Panc1 (cell line): ENCODE data around the gene CCAR1. TPM values are rescaled to one million over a fixed set of nuclear protein-coding genes. Genes with fewer than 3 reads are reported as not detected.
A peak's percentile ranks its signal among the peaks of the same experiment; 100 is the strongest.

Source experiments
- ATAC-seq: fragments of 200-7000 bp; cut with Tn5 transposase; 2 replicates; pipeline ENCODE4 v1.9.1; 2020; ENCODE audit warnings: mild to moderate bottlenecking, moderate library complexity
- BruUV-seq: library from RNA; stranded (reverse); fragments of 400-500 nt; replicated peaks from 2 replicates; lab custom pipeline; 2021; lab: Mats Ljungman, UMichigan
- CTCF ChIA-PET: fragments of 300-600 bp; sonication (Branson Sonifier 250); formaldehyde crosslinking; loops from one replicate; lab custom pipeline; 2022; ENCODE audit warnings: antibody characterized with exemption; lab: Charles Lee
- POLR2A ChIA-PET: fragments of 300-600 bp; sonication (Branson Sonifier 250); formaldehyde crosslinking; loops from one replicate; lab custom pipeline; 2022; ENCODE audit warnings: antibody characterized with exemption; lab: Charles Lee
- DNase-seq: peaks from one replicate; pipeline ENCODE4 v3.0.0-alpha.2; 2010; ENCODE audit warnings: low read depth, low spot score
- H3K27ac ChIP-seq: 2 replicates; pipeline ENCODE4 v1.5.1; 2011; ENCODE audit warnings: mild to moderate bottlenecking, low read length, inconsistent platforms
- H3K27me3 ChIP-seq: fragments of 200-500 bp; sonication (Bioruptor generic); 2 replicates; pipeline ENCODE4 v1.6.0; 2014; ENCODE audit warnings: low read length, inconsistent platforms; ENCODE audit not compliant: control insufficient read depth, insufficient read depth
- H3K36me3 ChIP-seq: fragments of 200-500 bp; sonication (Bioruptor generic); 2 replicates; pipeline ENCODE4 v1.5.1; 2014; ENCODE audit warnings: inconsistent platforms, mild to moderate bottlenecking, low read length, moderate library complexity; ENCODE audit not compliant: control insufficient read depth, insufficient read depth
- H3K4me1 ChIP-seq: 2 replicates; pipeline ENCODE4 v1.5.1; 2011; ENCODE audit warnings: inconsistent platforms, mild to moderate bottlenecking, low read length, moderate library complexity; ENCODE audit not compliant: control insufficient read depth, insufficient read depth
- H3K4me3 ChIP-seq, 2 experiments: 2 replicates each; pipeline ENCODE4 v1.5.1; 2011 to 2012; ENCODE audit warnings: low read depth in 2 of 2, low read length in 2 of 2, mild to moderate bottlenecking in 2 of 2, inconsistent platforms in 1 of 2, moderate library complexity in 1 of 2
- H3K9me3 ChIP-seq: fragments of 200-500 bp; sonication (Bioruptor generic); 2 replicates; pipeline ENCODE4 v1.5.1; 2014; ENCODE audit warnings: low read depth, mild to moderate bottlenecking, inconsistent platforms, low read length, moderate library complexity; ENCODE audit not compliant: control insufficient read depth, insufficient read depth
- POLR2AphosphoS5 ChIP-seq: IDR thresholded peaks from 2 replicates; pipeline ENCODE4 v1.6.1; 2012; ENCODE audit warnings: mild to moderate bottlenecking, low read depth, low read length, moderate library complexity
- SIN3A ChIP-seq: IDR thresholded peaks from 2 replicates; pipeline ENCODE4 v1.6.1; 2012; ENCODE audit warnings: low read depth, mild to moderate bottlenecking, low read length, moderate library complexity, borderline replicate concordance; ENCODE audit not compliant: insufficient read depth
- TCF7L2 ChIP-seq: IDR thresholded peaks from 2 replicates; pipeline ENCODE4 v1.6.1; 2011; ENCODE audit warnings: mild to moderate bottlenecking, low read depth, low read length, inconsistent platforms
- in situ Hi-C: cut with HindIII; loops from 2 replicates; pipeline ENCODE4 v1.10.0; 2016; ENCODE audit warnings: low sequenced_read_pairs, low pct_unique_long_range_greater_than_20kb
- intact Hi-C: fragments of 100-400 bp; cut with micrococcal nuclease; formaldehyde crosslinking; loops from one replicate; pipeline ENCODE4 v1.10.0; 2022; ENCODE audit not compliant: unreplicated experiment
- total RNA-seq: library from RNA; stranded (reverse); gene quantifications from one replicate; pipeline ENCODE4 v1.2.1, GENCODE V29; 2021; ENCODE audit not compliant: unreplicated experiment
- TF ChIP-seq, protein P1 (sequence below): fragments of 450-650 bp; IDR thresholded peaks from 2 replicates; pipeline ENCODE4 v1.5.1; 2017; ENCODE audit warnings: mild to moderate bottlenecking
- TF ChIP-seq, protein P2 (sequence below), 2 experiments: IDR thresholded peaks; 2 replicates each; pipeline ENCODE4 v1.6.1; 2011 to 2012; ENCODE audit warnings: low read depth in 2 of 2, control low read depth in 1 of 2, low read length in 1 of 2, mild to moderate bottlenecking in 1 of 2, moderate library complexity in 1 of 2; ENCODE audit not compliant: insufficient read depth in 1 of 2

Gene CCAR1
- total RNA-seq, 1 experiment from 2014 or later, result 102 TPM

DNA sequence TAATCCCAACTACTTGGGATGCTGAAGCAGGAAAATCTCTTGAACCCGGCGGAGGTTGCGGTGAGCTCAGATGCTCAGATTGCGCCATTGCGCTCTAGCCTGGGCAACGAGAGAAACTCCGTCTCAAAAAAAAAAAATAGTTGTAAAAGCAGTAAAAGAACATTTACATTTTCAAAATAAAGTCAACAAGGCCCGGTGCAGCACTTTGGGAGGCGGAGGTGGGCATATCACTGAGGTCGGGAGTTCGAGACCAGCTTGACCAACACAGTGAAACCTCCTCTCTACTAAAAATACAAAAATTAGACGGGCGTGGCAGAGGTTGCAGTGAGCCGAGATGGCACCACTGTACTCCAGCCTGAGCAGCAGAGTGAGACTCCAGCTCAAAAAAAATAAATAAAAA, 4.0 kb downstream of the CCAR1 start:
- H3K27me3 ChIP-seq, result no peaks in the 10 kb centered on the region
- no peak for DNase-seq
- CTCF ChIA-PET, result no interaction called here
- no peak for ATAC-seq
- H3K9me3 ChIP-seq, result no peaks in the 10 kb centered on the region
- H3K4me1 ChIP-seq, result no peaks in the 10 kb centered on the region; the same call in 1 of the 2 replicates
- TSS peak; percentile 7 for BruUV-seq
- no peak overlapping the region for H3K27ac ChIP-seq
- in situ Hi-C loops (no loop called here), intact Hi-C loops (no loop called here)
- H3K36me3 ChIP-seq, result peaks cover 20% of the 10 kb centered on the region
- TF ChIP-seq, protein P1, sequence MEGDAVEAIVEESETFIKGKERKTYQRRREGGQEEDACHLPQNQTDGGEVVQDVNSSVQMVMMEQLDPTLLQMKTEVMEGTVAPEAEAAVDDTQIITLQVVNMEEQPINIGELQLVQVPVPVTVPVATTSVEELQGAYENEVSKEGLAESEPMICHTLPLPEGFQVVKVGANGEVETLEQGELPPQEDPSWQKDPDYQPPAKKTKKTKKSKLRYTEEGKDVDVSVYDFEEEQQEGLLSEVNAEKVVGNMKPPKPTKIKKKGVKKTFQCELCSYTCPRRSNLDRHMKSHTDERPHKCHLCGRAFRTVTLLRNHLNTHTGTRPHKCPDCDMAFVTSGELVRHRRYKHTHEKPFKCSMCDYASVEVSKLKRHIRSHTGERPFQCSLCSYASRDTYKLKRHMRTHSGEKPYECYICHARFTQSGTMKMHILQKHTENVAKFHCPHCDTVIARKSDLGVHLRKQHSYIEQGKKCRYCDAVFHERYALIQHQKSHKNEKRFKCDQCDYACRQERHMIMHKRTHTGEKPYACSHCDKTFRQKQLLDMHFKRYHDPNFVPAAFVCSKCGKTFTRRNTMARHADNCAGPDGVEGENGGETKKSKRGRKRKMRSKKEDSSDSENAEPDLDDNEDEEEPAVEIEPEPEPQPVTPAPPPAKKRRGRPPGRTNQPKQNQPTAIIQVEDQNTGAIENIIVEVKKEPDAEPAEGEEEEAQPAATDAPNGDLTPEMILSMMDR, result no peak
- TF ChIP-seq, protein P2, sequence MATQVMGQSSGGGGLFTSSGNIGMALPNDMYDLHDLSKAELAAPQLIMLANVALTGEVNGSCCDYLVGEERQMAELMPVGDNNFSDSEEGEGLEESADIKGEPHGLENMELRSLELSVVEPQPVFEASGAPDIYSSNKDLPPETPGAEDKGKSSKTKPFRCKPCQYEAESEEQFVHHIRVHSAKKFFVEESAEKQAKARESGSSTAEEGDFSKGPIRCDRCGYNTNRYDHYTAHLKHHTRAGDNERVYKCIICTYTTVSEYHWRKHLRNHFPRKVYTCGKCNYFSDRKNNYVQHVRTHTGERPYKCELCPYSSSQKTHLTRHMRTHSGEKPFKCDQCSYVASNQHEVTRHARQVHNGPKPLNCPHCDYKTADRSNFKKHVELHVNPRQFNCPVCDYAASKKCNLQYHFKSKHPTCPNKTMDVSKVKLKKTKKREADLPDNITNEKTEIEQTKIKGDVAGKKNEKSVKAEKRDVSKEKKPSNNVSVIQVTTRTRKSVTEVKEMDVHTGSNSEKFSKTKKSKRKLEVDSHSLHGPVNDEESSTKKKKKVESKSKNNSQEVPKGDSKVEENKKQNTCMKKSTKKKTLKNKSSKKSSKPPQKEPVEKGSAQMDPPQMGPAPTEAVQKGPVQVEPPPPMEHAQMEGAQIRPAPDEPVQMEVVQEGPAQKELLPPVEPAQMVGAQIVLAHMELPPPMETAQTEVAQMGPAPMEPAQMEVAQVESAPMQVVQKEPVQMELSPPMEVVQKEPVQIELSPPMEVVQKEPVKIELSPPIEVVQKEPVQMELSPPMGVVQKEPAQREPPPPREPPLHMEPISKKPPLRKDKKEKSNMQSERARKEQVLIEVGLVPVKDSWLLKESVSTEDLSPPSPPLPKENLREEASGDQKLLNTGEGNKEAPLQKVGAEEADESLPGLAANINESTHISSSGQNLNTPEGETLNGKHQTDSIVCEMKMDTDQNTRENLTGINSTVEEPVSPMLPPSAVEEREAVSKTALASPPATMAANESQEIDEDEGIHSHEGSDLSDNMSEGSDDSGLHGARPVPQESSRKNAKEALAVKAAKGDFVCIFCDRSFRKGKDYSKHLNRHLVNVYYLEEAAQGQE (IDR thresholded peaks at IDR 0.05; ENCODE audit: insufficient read depth in 1 of 2, low read depth in 2 of 2, low read length in 1 of 2), result no peak
- TF ChIP-seq POLR2AphosphoS5, result no peak
- TF ChIP-seq TCF7L2, result no peak
- H3K4me3 ChIP-seq, result no peak overlapping the region
- POLR2A ChIA-PET, result no interaction called here

DNA sequence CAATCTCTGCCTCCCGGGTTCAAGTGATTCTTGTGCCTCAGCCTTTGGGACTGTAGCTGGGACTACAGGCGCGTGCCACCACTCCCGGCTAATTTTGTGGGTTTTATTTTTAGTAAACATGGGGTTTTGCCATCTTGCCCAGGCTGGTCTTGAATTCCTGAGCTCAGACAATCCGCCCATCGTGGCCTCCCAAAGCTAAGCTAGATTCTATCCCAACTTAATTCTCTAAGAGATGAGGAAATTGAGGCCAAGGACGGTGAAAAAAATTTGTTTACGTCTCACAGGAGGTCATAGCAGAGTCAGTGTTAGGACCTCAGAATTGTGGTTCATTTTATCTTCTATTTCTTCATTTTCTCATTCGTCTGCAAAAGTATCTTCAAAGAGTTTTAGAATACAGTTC, 6.1 kb downstream of the CCAR1 start:
- Histone ChIP-seq H3K4me3 (no peak overlapping the region), H3K4me1 (no peaks in the 10 kb centered on the region; the same call in 1 of the 2 replicates), H3K36me3 (peaks cover 23% of the 10 kb centered on the region; the same call in 1 of the 2 replicates), H3K27me3 (no peaks in the 10 kb centered on the region), H3K27ac (no peak overlapping the region), H3K9me3 (no peaks in the 10 kb centered on the region)
- intact Hi-C loops, result no loop called here
- TF ChIP-seq TCF7L2, result no peak
- TF ChIP-seq, protein P1, result no peak
- TF ChIP-seq, protein P2 (IDR thresholded peaks at IDR 0.05; ENCODE audit: insufficient read depth in 1 of 2, low read depth in 2 of 2, low read length in 1 of 2), result no peak
- no peak for TF ChIP-seq SIN3A
- no peak for TF ChIP-seq POLR2AphosphoS5
- in situ Hi-C loops, result no loop called here
- no TSS peak for BruUV-seq
- DNase-seq (no peak), ATAC-seq (no peak)
- ChIA-PET CTCF (no interaction called here), POLR2A (no interaction called here)
